HG03025 (cell line): ENCODE results near the gene UBD.

Experiments
- ATAC-seq: cut with Tn5 transposase; IDR thresholded peaks from one replicate; pipeline ENCODE4 v1.9.1; 2021; ENCODE audit warnings: mild to moderate bottlenecking, moderate library complexity; ENCODE audit not compliant: unreplicated experiment, low FRiP score

The UBD gene

DNA sequence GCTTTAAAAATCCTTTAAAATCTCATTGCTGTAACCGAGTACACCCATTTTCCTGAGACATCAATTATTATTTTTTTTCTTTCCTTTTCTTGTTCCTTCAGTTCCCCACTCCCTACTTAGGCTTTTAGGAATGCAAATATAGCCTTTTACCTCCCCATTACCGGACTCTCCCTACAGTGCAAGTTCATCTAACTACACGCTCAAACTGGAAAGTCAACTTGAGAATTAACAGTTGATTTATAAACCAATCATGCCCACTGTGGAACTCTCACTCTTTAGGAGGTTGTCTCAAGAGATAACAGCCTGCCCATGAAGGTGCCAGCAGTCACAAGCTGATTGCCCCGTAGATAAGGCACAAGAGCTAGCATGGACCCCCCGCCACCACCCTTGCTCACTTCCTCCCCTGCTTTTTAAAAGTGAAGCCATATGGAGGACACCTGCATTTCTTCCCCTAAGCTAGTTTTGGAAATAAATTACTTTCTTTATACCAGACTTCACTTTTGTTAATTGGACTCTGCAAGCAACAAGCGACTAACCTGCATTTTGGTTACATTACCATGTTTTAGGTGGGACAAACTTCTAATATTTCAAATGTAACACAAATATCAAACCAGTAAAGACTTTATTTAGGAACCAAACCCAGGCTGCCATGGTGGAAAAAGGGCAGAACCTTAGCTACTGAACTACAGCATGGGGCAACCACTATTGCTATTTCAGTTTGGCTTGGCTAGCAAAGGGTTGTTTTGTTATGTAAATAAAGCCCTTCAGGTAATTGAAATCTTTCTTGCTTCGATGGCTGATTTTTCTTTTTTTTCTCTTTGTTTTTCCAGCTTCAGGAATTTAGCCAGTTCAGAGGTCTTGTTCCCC is 34.9 kb downstream of the UBD start:
- no peak for ATAC-seq

DNA sequence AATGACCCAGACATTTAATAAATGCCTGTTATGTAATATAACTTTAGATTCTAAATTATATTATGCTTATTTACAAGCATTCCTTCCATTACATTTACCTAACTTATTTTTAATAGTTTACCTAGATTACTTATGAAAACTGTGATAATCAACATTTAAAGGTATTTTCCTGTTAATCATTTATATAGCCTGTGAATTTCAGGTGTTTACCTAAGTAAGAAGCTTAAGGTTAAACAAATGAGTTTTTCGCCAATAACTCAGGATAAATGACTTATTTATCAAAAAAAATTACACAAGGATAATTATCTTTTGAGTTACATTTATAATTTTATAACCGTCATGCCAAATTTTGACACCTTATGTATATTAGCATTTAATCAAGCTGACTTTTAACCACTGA is 35.5 kb downstream of the UBD start:
- no peak for ATAC-seq

DNA sequence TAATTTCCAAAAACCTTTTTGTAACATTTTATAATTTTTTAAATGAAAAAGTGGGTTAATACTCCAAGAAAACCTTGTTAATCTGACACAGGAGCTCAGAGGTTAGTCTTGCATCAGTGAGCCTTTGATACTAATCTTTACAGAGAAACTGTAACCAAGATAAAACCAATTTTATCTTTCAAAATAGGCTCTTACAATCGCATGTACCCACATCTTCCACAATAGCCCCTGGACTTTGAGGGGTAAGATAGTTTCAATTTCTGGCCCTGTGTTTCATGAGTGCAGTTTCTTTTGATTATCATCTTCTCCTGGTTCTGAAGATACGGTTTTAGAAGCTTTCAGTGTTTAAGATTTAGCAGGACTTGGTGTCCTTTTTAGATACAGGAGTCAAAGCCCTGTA is 37.3 kb downstream of the UBD start:
- no peak for ATAC-seq

DNA sequence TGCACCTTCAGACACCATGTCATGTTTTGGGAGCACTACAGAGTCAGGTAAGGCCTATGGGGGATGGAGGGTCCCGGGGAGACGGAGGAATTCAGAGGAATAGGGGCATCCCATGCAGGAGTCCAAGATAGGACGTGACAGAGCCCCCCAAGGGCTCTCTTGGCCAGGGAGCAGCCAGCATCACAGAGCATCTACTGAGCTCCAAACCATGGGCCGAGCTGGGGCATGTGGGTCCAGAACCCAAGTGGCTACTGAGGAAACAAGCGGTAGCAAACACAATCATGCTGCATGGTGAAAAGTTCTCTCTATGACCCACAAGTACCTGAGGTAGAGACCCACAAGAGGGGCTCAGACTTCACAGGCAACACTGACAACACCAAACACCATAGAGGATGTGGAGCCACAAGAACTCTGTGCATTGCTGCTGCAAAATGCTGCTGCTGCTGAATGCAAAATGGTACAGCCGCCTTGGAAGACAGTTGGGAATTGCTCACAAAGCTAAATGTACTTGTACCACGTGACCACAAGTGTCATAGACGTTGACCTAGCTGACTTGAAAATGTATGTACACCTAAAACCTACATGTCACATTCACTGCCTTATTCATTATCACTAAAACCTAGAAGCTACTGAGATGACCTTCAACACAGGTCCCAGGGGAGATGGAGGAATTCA is 38.4 kb downstream of the UBD start:
- no peak for ATAC-seq

DNA sequence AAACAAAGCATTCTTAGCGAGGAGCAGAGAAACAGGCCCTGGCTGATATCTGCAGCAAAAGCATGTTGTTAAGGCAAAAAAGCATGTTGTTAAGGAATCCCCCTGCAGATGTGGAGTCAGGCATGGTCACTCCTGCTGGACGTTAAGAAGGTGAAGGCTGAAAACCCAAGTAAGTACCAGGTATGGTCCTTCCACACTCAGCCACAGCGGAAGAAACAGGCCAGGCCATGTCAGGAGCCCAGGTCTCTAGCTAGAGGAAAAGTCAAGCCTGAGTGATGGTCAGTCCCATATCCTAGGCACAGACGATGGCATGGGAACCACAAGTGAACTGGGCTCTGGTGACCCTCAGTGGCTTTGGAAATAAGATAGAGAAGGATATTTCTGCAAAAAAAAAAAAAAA is 39.3 kb downstream of the UBD start:
- no peak for ATAC-seq

DNA sequence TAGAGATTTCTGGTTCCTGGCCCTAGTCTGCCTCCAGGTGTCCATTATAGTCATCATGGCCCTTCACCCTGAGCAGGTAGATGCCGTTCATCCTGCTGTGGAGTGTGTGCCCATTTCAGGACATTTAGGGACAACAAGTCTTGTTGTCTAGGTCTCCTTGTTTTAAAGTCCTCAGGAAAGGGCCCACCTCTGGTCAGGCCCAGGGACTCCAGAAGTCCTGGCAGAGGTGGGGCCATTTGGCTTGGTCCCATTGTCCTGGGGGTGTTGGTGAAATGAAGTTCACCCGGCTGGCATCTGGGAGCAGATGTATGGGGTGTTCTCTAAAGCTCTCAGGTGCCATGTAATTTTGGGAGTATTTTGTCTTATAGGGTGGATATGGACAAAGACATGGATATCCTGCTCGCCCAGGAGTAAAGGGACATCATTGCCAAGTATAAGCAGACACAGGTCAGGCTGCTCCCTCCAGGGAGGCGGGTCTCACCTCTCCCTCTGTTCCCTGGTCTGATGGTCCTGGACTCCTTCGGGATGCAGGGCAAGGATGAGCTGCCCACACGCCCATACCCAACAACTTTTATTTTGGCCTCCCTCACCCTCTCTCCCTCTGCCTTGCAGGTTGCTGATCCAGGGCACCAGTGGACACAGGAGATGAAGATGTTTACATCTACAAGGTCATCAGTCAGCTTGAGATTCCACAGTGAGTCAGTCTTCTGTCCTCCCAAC is 40.1 kb downstream of the UBD start:
- ATAC-seq: no peak

DNA sequence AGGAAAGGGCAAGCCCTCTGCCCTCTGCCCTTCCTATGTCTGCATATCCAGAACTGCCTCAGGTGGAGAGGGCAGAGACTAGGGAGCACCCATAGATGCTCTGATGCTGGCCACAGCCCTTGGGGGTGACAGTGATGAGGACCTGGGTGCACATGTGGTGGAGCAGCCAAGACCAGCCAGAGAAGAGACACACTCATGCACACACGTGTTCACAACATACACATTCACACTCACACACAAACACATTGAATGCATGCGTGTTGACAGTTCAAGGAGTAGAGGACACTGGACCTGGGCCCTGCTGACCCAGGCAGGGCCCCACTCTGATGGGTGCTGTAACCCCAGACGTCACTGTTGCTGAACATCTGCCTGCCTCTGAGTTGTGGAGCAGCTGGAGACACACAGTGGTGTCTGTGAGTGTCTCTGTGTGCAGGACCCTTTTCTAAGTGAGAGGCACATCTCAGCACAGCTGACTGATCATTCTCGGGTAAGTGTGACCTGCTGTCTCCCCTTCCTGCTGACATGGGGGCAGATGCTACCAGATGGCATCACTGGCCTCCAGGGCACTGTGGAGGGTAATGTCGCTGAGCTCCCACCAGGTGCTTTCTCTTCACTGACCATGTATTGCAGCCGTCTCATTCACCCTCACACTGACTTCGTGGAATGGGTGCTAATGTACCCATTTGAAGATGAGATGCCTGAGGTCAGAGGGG is 41.6 kb downstream of the UBD start:
- no peak for ATAC-seq

DNA sequence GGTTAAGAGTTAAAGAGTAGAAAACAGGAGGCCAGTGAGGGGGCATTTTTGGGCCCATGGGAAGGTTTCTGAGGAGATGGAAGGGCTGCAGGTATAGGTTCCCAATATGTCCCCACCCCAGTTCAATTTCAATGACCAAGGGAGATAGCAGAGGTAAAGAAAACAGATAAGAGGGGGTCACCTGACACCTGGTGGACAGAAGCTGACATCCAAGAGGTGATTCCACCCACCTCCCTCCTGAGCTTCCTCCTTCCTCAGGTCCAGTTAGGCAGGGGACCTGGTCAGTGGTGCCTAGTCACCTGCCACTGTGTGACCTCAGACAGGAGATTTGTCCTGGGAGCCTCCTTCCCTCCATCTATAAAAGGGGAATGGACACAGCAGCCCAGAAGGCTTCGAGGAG is 42.3 kb downstream of the UBD start:
- ATAC-seq: no peak

DNA sequence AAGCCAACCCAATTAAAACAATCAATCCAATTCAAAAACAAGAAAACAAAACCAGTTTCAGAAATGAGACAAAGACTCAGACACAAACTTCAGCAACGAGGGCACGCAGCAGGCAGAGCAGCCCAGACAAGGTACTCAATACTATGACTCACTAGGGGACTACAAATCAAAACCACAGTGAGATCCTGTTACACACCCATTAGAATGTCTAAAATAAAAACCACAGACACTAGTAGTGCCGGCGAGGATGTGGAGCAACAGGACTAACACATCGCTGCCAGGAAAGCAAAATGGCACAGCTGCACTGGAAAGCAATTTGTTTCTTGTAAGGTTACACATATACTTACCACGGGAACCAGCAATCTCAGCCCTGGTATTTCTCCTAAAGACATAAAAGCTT is 43.4 kb downstream of the UBD start:
- no peak for ATAC-seq

DNA sequence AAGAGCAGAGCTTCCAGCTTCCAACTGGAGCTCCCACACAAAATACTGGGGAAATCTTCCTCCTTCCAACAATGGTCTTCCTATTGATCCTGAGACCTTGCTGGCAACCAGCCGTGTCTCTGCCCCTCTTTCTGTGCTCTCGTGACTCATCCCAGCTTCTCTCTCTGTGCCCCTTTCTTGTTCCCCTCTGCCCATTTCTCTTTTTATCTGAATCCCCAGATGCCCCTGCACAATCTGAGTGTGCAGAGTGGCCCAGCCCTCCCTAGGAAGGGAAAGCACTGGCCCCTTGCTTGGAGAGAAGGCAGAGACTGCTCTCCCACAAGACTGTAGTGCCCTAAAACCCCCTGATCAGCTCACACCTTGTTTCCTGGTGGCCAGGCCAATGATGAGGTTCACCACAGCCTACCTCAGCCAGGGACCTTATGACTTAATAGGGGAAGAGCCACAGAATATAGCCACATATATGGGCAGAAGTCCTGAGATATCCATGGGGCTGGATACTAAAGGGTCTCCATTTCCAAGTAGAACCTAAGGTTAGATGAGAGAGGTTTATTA is 48.7 kb downstream of the UBD start:
- ATAC-seq: no peak

DNA sequence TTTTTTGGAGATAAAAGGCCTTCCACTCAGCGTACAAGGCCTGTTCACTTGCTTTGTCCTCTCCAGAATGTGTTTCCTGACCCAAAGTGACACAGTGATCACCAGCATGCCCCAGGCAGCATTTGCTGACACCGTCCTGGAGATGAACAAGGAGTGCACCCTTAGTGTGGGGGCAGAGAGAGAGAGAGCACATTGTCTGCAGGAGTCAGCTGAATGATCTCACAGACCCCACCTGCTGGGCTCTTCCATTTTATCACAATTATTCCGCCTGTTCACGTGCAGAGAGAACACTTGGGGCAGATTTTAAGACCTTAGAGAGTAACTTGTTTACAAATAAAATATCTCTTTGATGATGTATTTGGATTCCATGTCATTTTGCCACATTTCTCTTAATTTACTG is 49.3 kb downstream of the UBD start:
- no peak for ATAC-seq

DNA sequence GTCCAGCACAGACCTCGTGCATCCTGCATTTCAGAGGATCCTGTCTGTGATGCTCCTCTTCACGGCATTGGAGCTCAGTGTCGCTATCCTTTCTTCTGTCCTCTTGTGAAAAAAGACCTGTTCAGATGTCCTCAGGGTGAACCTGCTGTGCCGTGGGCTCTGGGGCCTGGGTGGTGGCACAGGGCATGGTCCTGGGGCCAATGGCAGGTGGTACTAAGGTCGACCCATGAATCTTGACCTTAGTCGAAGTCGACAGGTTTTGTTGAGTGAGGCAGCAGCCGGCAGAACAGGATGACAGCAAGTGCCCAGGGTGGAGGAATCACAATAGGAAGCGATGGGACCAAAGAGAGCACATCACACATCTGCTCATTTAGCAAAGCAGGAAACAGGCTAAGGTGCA is 49.8 kb downstream of the UBD start:
- ATAC-seq: no peak

DNA sequence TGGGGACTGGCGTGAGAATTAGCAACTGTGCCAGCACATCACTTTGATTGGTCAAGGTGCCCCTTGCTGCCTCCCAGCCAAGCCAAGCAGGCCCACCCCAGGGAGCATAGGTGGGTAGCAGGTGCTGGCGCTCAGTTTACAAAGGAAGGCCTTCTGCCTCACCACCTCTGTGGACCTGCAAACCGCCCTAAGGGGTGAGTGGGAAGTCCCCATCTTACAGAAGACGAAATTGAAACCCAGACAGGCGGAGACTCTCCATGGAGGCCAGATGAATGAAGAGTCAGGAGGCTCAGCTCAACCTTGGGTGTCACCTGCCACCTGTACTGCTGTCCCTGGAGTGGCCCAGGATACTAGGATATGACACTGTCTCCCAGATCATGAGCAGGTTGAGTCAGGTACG is 50.3 kb downstream of the UBD start:
- ATAC-seq: peak; percentile 74

DNA sequence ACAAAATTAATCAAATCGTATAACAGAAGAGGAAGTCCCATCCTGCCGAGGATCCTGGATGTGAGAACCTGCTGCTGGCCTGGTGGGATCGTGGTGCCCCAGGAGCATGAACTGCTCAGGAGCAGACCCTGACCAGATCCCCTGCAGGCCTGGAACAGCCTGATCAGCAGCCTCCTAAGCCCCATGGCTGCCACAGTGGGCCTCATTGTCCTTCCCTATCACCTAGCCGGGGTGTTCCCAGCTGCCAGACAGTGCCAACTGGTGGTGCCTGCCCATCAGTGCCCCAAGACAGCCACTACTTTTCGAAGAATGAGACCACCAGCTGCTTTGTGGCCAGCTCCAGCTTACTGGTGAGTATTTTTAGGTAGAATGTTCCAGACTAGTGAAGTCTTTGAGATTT is 52.2 kb downstream of the UBD start:
- ATAC-seq: no peak

DNA sequence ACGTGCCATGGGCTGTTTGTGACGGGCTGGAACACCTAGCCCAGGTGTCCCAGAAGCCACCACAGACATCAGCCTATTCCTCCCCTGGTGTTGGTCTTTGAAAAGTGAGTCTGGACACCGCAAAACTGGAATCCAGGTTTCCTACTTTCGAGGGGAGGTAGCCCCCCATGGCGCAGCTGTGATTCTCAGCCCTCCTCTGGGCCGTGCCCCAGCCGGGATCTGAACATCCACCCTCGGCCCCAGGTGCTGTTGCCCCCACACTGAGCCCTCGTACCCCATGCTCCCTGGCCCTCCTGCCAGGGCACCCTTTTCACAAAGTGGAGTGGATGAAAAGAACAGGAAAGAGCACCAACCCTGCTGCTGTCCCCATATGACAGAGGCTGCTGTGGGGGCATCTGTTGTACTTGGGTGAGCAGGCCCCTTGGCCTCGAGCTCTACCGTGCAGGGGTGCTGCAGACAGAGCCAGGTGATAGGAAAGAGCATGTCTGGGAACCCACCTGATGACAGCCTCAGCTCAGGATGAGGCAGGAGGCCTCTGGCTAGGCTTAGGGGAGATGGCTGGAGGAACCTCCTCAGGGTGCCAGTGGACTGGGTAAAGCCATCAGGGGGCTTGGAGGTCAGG is 53.0 kb downstream of the UBD start:
- no peak for ATAC-seq

DNA sequence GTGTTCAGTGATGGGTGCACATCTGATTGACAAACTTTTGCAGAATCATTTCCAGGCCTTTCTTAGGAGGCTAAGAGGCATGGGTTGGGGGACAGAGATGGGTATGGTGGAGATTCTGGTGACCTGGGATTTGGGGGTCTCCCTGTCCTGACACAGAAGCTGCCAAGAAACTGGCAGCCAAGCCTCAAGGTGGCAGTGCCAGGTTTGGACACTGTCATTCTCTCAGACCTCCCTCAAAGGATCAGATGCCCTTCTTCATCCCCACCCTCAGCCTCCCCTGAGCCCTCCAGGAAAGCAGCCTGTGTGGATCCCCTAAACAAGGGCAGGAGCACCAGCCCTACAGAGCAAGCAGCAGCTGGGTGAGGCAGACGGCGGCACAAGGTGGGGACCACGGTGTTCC is 53.7 kb downstream of the UBD start:
- no peak for ATAC-seq
